CD4-positive, alpha-beta T cell treated with Interleukin-15 for 1 hour (primary cell): ENCODE data around the gene AKR1A1.
A peak's percentile ranks its signal among the peaks of the same experiment; 100 is the strongest.
"Not testable (repeated sequence)": the region's sequence is repeated elsewhere in the genome, so short reads cannot be mapped to it uniquely, and the experiment has no call there.

ENCODE experiments used
- DNase-seq: peaks from one replicate; pipeline ENCODE4 v3.0.0-alpha.2; 2020

Gene AKR1A1

DNA sequence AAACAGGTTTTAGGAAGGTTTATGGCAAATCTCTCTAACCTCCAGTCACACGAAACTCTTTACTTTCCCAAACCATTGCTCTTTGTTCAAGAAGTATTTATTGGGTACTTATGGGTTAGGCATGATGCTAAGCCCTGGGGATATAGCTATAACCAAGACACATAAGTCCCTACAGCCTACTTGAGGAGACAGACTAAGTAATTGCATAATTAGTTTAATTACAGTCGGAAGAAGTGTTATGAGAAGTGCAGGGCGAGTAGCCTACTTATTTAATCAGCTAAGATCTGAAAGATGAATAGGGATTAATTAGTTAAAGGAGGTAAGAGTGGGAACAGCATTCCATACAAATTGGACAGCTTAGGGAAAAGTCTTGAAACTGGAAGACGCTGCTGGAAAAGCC, 20.0 kb downstream of the AKR1A1 start:
- DNase-seq, result no peak

GRCh38 chr1:45573231-45573804, 22.7 kb downstream of the AKR1A1 start:
- no peak for DNase-seq

- DNase-seq, result no peak
These were observed 23.5 kb downstream of the AKR1A1 start for GRCh38 chr1:45574105-45574626.

DNA sequence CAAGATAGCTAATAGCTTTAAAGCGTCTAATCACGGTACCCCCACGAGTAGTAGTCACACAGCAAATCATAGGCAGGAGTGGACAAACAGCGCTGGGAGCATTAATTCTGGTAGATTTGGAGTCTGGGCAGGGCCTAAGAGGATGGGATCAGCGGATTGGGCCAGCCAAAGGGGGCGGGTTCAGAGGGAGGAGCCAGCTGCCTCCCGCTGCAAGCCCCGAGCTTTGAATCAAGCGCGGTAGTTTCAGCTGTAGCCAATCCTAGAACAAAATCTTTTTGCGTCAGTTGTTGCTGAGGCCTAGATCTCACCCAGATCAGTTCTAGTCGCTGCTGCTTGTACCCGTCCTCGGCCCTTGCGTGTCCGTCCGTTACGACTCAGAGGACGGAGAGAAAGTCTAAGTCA, 32.6 kb downstream of the AKR1A1 start:
- peak; percentile 97 for DNase-seq

- peak; percentile 89 for DNase-seq
These were observed 33.2 kb downstream of the AKR1A1 start, which contains the start of gene NASP for GRCh38 chr1:45583666-45584350. Gene NASP, plus strand, starts transcription at chr1:45584041. Its CDS starts 106 bp downstream, at chr1:45584147.

DNA sequence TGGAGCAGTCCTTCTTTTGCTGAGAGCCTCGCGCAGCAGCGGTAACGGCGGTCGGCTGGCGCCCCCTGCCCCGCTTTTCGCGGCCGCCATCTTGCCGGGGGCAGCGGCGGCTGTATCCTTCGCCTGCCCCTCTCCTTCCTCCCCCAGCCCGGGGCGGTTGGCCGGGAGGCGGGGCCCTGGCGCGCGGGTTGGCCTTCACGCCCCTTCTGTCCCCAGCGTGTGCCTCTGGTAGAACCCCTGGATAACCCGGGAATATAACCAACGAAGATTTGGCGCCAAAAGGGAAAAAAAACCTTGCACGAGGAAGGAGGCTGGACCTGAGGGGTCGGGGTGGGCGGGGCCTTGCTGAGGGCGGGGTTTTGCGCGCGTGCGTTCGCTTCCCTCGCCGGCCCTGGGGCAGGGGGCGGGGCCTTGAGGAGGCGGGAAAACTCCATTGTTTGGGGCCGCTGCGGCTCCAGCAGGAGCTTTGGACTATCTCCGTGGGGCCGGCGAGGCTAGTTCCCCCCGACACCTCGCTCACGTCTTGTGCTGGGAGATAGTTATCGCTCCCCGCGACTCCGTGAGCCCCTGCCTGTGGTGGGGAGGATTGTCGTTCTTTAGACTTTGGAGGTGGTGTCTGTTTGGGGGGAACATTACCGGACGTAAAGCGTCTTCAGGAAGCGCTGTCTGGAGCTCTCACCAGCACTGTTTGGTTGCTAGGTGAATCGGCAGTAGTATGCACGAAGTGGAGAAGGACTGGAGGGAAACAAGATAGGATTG, 33.9 kb downstream of the AKR1A1 start:
- peak; percentile 83 for DNase-seq

DNA sequence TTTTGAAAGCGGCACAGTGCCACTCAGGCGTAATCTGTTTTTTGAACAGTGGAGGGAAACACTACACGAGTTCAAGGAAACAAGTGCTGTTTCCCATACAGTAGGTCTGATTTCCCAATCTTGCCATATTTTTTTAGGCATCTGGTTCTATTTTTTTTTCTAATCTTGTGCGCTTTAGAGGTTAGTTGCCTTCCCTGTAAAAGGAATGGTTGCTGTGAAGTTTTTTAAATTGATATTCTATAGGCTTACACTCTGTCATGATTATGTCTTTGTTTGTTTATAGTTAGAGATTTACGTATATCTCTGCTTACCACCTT, 34.4 kb downstream of the AKR1A1 start:
- DNase-seq, result no peak

DNA sequence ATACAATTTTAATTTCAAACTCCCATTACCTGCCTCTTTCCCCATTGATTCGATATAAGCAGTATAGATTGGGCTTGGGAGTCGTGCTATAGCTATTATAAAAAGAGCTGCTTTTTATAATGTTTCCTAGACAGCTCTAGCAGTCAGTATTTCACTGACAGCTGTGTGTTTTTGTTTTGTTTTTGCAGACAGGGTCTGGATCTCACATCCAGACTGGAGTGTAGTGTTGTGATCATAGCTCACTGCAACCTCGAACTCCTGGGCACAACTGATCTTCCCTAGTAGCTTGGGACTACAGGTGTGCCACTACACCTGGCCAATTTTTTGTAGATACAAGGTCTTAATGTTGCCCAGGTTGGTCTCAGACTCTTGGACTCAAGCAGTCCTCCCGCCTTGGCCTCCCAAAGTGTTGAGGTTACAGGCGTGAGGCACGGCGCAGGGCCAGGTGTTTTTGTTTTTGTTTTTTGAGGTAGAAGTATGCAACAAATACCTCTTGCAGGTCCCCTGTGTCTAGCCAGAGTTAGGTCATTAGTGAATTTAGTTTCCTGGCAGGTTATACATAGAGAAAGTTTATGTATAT, 35.0 kb downstream of the AKR1A1 start:
- DNase-seq, result no peak

- no peak for DNase-seq
These were observed 36.1 kb downstream of the AKR1A1 start for GRCh38 chr1:45586769-45587168.

DNA sequence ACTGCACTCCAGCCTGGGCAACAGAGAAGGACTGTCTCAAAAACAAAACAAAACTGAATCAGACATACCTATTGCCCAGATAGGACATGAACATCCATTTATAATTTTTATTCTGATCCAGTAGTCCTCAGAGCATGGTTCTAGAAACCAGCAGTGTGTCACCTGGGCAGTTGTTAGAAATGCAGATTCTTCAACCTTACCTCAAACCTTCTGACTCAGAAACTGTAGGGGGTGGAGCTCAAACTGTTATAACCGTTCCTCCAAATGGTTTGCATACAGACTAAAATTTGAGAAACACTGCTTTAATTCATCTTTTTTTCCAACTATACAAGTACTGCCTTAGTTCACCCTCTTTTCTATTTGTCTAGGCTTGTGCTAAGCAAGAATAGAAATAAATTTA, 39.2 kb downstream of the AKR1A1 start:
- no peak for DNase-seq

DNA sequence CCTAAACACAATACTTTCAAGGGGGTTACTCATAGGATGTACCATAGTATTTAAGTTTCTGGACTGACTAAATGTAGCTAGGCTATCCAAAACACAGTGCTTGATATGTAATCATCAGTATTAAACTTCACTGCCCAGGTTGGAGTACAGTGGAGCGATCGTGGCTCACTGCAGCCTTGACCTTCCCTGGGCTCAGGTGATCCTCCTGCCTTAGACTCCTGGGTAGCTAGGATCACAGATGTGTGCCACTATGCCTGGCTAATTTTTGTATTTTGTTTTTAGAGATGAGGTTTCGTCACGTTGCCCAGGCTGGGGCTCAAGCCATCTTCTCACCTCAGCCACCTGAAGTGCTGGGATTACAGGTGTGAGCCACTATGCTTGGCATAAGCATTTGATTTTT, 43.8 kb downstream of the AKR1A1 start:
- DNase-seq, result no peak

GRCh38 chr1:45596765-45597164, 46.1 kb downstream of the AKR1A1 start:
- DNase-seq, result not testable (repeated sequence)

- no peak for DNase-seq
These were observed 53.6 kb downstream of the AKR1A1 start for GRCh38 chr1:45604239-45604638.

- DNase-seq, result no peak
These were observed 56.9 kb downstream of the AKR1A1 start for GRCh38 chr1:45607404-45608074.

DNA sequence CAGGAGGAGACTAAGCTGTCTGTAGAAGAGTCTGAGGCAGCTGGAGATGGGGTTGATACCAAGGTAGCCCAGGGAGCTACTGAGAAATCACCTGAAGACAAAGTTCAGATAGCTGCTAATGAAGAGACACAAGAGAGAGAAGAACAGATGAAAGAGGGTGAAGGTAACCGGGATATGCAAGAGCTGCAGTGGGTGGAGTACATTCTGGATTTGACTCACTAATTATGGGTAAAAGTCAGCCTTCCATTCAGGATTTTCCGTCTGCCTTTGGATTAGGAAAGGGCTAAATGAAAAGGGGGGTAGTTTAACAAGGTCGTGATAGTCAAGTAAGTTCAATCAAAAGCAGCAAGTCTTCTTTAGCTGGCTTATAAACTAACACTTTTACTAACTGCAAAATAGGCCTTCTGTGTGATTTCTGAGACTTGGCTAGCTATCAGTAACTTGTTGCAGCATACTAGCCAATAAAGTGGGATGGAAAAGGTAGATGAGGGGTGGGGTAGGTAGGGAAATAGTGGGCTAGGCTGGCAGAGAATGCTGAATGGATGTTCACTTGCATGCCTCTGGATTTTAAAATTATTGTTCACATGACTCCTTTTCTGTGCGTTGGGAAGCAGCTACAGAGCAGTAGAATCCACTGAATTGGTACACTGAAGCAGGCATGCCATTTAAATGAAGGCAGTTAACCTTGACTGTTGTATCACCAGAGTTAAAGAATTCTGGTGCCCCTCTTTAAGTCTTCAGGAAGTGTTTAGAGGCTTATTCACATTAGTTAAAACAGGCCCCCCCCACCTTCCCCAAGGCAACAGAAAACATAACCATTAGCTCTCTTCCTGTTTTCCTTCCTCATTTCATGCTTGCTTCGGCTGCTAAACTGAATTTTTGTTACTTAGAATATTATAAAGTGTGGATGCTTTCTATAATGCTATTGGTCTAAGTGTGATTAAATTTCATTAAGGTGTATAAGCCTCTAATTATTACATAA, 57.8 kb downstream of the AKR1A1 start:
- peak; percentile 31 for DNase-seq

GRCh38 chr1:45610589-45611226, 60.1 kb downstream of the AKR1A1 start:
- no peak for DNase-seq

DNA sequence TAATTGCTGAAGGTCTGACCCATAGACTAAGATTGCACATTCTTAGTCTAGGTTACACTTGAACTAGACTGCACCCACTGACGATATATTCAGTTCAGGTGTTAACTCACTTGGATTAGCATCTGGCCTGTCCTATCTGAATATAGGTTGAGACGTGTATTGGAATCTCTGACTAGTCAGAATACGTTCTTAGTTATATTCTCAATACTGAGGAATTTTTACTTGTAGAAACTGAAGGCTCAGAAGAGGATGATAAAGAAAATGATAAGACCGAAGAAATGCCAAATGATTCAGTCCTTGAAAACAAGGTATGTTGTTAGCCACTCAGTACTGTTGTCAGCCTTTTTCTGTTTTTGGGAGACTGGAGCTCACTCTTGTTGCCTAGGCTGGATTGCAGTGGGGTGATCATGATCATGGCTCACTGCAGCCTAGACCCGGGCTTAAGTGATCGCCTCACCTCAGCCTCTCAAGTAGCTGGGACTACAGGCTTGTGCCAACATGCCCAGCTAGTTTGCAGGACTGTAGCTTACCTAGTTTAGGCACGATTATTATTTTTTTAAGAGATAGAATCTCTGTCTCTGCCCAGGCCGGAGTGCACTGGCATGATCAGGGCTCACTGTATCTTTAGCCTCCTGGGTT, 62.4 kb downstream of the AKR1A1 start:
- DNase-seq, result no peak

- DNase-seq, result no peak
These were observed 65.3 kb downstream of the AKR1A1 start for GRCh38 chr1:45615885-45616284.

GRCh38 chr1:45617618-45618017, 67.0 kb downstream of the AKR1A1 start:
- no peak for DNase-seq

DNA sequence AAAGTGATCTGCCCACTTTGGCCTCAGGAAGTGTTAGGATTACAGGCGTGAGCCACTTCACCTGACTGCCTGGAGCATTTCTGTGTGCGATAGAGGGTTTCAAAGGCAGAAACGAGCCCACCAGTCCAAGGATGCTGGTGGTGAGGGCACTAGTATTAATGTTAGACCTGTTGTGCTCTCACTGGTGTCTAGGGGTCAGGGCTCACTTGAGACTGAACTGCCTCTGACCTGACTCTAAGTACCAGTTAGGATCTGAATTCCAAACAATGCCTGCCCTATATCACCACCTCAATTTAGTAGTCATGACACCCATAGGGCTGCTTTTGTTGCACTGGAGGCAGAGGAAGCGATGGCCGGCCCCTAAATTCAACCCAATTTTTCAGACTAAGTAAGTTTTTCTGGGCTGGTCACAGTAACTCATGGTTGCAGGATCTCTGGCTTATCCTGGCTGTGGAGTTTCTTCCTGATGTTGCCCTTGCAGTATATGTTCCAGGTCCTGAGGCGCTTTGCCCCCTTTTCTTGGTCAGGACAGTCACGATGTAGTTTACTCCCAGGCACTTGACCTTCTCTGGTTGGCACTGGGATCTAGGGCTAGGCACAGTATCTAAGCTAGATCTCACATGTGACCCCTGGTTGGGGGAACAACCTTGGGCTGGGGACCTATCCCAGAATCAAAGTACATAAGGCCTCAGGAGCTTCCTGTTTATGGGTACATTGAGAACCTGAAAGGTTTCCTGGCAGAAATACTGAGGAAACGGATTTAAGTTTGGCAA, 68.7 kb downstream of the AKR1A1 start:
- no peak for DNase-seq
